ENCODE measurements around the gene OAS3. TPM values are rescaled to one million over a fixed set of nuclear protein-coding genes. Genes with fewer than 3 reads are reported as not detected.

Gene OAS3
- total RNA-seq, 1 experiment from 2014 or later, result 29.5 TPM

GRCh38 chr12:112945515-112945914 is 7.2 kb downstream of the OAS3 start:
- no peaks in the 10 kb centered on the region for H3K4me1 ChIP-seq (ENCODE audit: control insufficient read depth in 1 of 2, insufficient read depth in 2 of 2, low read length in 2 of 2)
- H2AFZ ChIP-seq (ENCODE audit: low read depth, low read length, poor library complexity, severe bottlenecking), result no peak overlapping the region
- no peak overlapping the region for H3K27ac ChIP-seq (ENCODE audit: low read depth, low read length)
- ChIA-PET CTCF (no interaction called here), POLR2A (no interaction called here), RAD21 (ENCODE audit: low non-redundant PET in 1 of 2, low total read pairs in 2 of 2, uncharacterized antibody in 2 of 2, unreplicated experiment in 2 of 2) (no interaction called here)
- peaks cover 0 to 3% of the 10 kb centered on the region in 2 experiments; a peak in 2 of 4 replicates for H3K36me3 ChIP-seq (ENCODE audit: control insufficient read depth in 1 of 2, insufficient read depth in 2 of 2, low read length in 2 of 2)
- H3K9ac ChIP-seq (ENCODE audit: low read length), result no peak overlapping the region
- intact Hi-C loops (cut with micrococcal nuclease), result no loop called here
- no peaks in the 10 kb centered on the region for H3K9me2 ChIP-seq (ENCODE audit: insufficient read depth)
- DNase-seq (ENCODE audit: low read depth, low spot score) (no peak), ATAC-seq (no peak)
- BruUV-seq (replicated peaks), result no TSS peak
- no peak overlapping the region for H3K4me3 ChIP-seq (replicated peaks in 1 of 2; ENCODE audit: low read depth in 1 of 2, low read length in 2 of 2)
- H4K20me1 ChIP-seq (ENCODE audit: insufficient read depth), result no peaks in the 10 kb centered on the region
- no peaks in the 10 kb centered on the region for H3K27me3 ChIP-seq (ENCODE audit: insufficient read depth, low read length)
- H3K4me2 ChIP-seq (ENCODE audit: low read length), result no peak overlapping the region
- no peaks in the 10 kb centered on the region for H3K9me3 ChIP-seq (ENCODE audit: control insufficient read depth in 1 of 2, insufficient read depth in 1 of 2, low read depth in 1 of 2, low read length in 2 of 2)
- H3K79me2 ChIP-seq (ENCODE audit: insufficient read depth, low read length), result no peaks in the 10 kb centered on the region
- no peak for TF ChIP-seq CBX3 (IDR thresholded peaks at IDR 0.05; ENCODE audit: low read depth)
- TF ChIP-seq JUND (IDR thresholded peaks at IDR 0.05), result no peak
- TF ChIP-seq CTCF (IDR thresholded peaks at IDR 0.05 in 2 of 3, conservative IDR thresholded peaks at IDR 0.05 in 1 of 3; ENCODE audit: borderline replicate concordance in 1 of 3, insufficient read depth in 1 of 3, low read depth in 2 of 3, low read length in 2 of 3), result no peak
- TF ChIP-seq POLR2A (IDR thresholded peaks at IDR 0.05; ENCODE audit: borderline replicate concordance, extremely low read depth, insufficient read depth, insufficient read length), result no peak
- TF ChIP-seq ZBTB33 (IDR thresholded peaks at IDR 0.05; ENCODE audit: extremely low read depth, insufficient replicate concordance, low read length), result no peak
- TF ChIP-seq SP1 (IDR thresholded peaks at IDR 0.05; ENCODE audit: low read depth), result no peak
- no peak for TF ChIP-seq SIN3A (IDR thresholded peaks at IDR 0.05; ENCODE audit: low read depth)
